Right lobe of liver (tissue), 6 donors: ENCODE data around the gene SNX30. TPM values are rescaled to one million over a fixed set of nuclear protein-coding genes. Genes with fewer than 3 reads are reported as not detected.

Experiments
- ATAC-seq, 4 donors: fragments of 200-7000 bp; cut with Tn5 transposase; one replicate each; pipeline ENCODE4 v1.9.1; 2020; ENCODE audit warnings: mild to moderate bottlenecking in 4 of 4, moderate library complexity in 4 of 4
- DNase-seq, 3 donors: peaks; one replicate each; pipeline ENCODE4 v3.0.0-alpha.2; 2020
- H3K27ac ChIP-seq, 3 donors: fragments of 200-600 bp; one replicate each; pipeline ENCODE4 v1.8.0; 2022
- H3K27me3 ChIP-seq, 2 donors: fragments of 200-600 bp; one replicate each; pipeline ENCODE4 v1.8.0; 2022
- H3K36me3 ChIP-seq, 4 donors: fragments of 200-600 bp; sonication (generic) in 1 of 4; one replicate each; pipeline versions ENCODE4 v1.5.1 to v1.8.0; 2017 to 2022; ENCODE audit warnings: control low read depth in 1 of 4
- H3K4me1 ChIP-seq, 4 donors: fragments of 200-600 bp; sonication (generic) in 1 of 4; one replicate each; pipeline versions ENCODE4 v1.5.1 to v1.8.0; 2017 to 2022; ENCODE audit warnings: control low read depth in 1 of 4
- H3K4me3 ChIP-seq, 3 donors: fragments of 200-600 bp; one replicate each; pipeline ENCODE4 v1.8.0; 2022
- H3K9me3 ChIP-seq, 4 donors: fragments of 200-600 bp; sonication (generic) in 1 of 4; one replicate each; pipeline versions ENCODE4 v1.5.1 to v1.8.0; 2017 to 2022; ENCODE audit warnings: control low read depth in 1 of 4
- POLR2A ChIP-seq: fragments of 450-650 bp; IDR thresholded peaks from one replicate; pipeline ENCODE4 v1.6.1; 2017; ENCODE audit warnings: antibody characterized with exemption, mild to moderate bottlenecking
- WGBS: methylation state at CpG from one replicate; pipeline ENCODE4 v1.1.6; 2018; ENCODE audit warnings: low coverage, low lambda C conversion rate; ENCODE audit not compliant: insufficient coverage; ENCODE audit errors: missing lambda C conversion rate; 5-methylcytosine and 5-hydroxymethylcytosine counted together
- intact Hi-C, 2 donors: fragments of 100-400 bp; cut with DNase I; formaldehyde crosslinking; loops; one replicate each; pipeline versions ENCODE4 v1.11.2 to v1.14.1; 2022
- total RNA-seq, 6 experiments: library from RNA; depleted of rRNA in 2 of 6; stranded (reverse); fragments of >200 nt in 2 of 6; fragmentation: NEBNext Ultra II Directional in 3 of 6; extraction: Animal tissue kit (Norgen Biotek cat#: 25700) in 3 of 6; gene quantifications; one replicate each; pipeline versions ENCODE4 v1.1.0 to v1.2.4, GENCODE V29; 2016 to 2023
- TF ChIP-seq, protein P1 (sequence below), 4 donors: fragments of 200-600 bp in 3 of 4; fragments of 450-650 bp in 1 of 4; IDR thresholded peaks; one replicate each; pipeline versions ENCODE4 v1.5.1 to v1.8.0; 2016 to 2022; ENCODE audit warnings: antibody characterized with exemption in 4 of 4, mild to moderate bottlenecking in 2 of 4
- donor health status: DM: no; HTN: yes; CAD: no.
- donor health status: DM: no; HTN: no; CAD: no.
- donor health status: DM: no; HTN: no; CAD: no.
- donor health status: DM: no; HTN: yes; CAD: no.
- donor health status: DM: no; HTN: yes; CAD: no.

The SNX30 gene
- total RNA-seq, 6 experiments from 2014 or later: 5.2 to 9.0 (median 7.5) TPM

DNA sequence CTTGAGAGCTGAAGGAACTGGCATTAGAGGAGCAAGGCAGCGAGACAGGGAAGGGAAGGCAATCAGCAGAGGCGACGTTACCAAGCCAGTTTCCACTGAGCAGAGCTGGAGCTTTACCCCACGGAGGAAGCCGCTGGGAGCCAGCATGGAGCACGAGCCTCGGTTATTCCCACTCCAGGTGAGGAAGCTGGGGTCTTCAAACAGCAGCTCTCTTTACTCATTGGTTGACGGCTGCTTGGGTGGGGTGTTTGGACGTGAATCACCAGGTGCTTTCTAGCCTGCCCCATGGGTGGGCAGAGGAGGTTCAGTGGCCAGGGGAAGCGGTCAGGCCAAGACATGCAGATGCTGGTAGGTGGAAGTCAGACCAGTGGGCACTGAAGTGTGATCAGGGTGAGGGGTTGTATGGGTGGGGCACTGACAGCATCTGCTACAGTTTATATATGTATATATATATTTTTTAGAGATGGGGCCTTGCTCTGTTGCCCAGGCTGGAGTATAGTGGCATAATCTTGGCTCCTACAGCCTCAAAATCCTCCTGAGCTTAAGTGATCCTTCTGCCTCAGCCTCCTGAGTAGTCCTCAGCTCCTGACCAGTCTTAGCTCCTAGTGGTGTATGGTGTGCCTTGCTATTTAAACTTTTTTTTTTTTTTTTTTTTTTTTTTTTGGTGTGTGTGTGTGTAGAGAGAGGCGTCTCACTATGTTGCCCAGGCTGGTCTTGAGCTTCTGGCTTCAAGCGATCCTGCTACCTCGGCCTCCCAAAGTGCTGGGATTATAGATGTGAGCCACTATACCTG is 12.4 kb downstream of the SNX30 start:
- DNase-seq (no peak), ATAC-seq (no peak)
- H3K27ac ChIP-seq: no peak overlapping the region
- intact Hi-C loops: no loop called here
- H3K4me3 ChIP-seq: no peak overlapping the region
- no peaks in the 10 kb centered on the region for H3K36me3 ChIP-seq
- H3K4me1 ChIP-seq: peaks cover 0 to 6% (median 2%) of the 10 kb centered on the region in 4 donors
- no peaks in the 10 kb centered on the region for H3K9me3 ChIP-seq
- TF ChIP-seq POLR2A: no peak
- TF ChIP-seq, protein P1, sequence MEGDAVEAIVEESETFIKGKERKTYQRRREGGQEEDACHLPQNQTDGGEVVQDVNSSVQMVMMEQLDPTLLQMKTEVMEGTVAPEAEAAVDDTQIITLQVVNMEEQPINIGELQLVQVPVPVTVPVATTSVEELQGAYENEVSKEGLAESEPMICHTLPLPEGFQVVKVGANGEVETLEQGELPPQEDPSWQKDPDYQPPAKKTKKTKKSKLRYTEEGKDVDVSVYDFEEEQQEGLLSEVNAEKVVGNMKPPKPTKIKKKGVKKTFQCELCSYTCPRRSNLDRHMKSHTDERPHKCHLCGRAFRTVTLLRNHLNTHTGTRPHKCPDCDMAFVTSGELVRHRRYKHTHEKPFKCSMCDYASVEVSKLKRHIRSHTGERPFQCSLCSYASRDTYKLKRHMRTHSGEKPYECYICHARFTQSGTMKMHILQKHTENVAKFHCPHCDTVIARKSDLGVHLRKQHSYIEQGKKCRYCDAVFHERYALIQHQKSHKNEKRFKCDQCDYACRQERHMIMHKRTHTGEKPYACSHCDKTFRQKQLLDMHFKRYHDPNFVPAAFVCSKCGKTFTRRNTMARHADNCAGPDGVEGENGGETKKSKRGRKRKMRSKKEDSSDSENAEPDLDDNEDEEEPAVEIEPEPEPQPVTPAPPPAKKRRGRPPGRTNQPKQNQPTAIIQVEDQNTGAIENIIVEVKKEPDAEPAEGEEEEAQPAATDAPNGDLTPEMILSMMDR (IDR thresholded peaks at IDR 0.05): no peak
- 98% methylated on average over 9 of the region's 13 CpGs for WGBS
- H3K27me3 ChIP-seq: no peaks in the 10 kb centered on the region

DNA sequence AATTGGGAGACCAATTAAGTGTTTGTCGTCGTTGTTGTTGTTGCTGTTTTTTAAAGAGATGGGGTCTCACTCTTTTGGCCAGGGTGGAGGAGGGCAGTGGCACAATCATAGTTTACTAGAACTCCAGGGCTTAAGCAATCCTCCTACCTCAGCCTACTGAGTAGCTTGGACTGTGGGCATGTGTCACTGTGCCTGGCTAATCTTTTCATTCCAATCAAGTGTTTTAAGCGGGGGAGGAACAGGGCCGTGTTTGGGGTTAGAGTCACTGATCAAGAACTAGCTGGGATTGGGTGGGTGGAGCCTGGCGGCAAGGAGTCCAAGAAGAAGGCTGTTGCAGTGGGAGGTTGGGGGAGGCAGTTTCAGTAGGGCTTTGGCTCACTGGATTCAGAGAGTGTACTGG is 13.8 kb downstream of the SNX30 start:
- intact Hi-C loops: no loop called here
- DNase-seq: no peak
- no peaks in the 10 kb centered on the region for H3K36me3 ChIP-seq
- TF ChIP-seq, protein P1 (IDR thresholded peaks at IDR 0.05): no peak
- no peak for TF ChIP-seq POLR2A
- no peak overlapping the region for H3K4me3 ChIP-seq
- H3K4me1 ChIP-seq: peaks cover 0 to 6% (median 2%) of the 10 kb centered on the region in 4 donors
- H3K9me3 ChIP-seq: no peaks in the 10 kb centered on the region
- peak; percentile 24 to 81 (median 54) for ATAC-seq
- WGBS: 66% methylated on average over 5 of the region's 5 CpGs
- H3K27ac ChIP-seq: no peak overlapping the region
- no peaks in the 10 kb centered on the region for H3K27me3 ChIP-seq

DNA sequence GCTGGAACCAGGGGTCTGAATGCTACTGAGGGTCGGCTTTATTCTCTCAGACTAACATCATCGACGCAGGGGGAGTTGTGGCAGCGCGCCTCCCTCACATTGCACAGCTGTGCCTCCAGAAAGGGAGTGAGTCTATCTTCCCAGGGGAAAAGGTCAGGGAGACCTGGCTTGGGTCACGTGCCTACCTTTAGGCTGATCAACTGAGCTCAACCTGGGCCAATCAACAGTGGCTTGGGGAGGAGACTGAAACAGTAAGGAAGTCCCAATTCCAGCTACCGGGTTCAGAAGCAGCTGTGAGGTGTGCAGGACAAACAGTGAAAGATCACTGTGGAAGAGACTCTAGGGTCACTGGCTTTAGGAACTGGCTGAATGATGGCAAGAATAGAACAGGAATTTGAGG is 14.3 kb downstream of the SNX30 start:
- peak in 2 of 3 donors; percentile 47 to 63 for DNase-seq
- 29% methylated on average over 4 of the region's 7 CpGs for WGBS
- H3K4me3 ChIP-seq: no peak overlapping the region
- peak; percentile 76 to 93 (median 82) for ATAC-seq
- TF ChIP-seq, protein P1 (IDR thresholded peaks at IDR 0.05): no peak
- no peak for TF ChIP-seq POLR2A
- H3K36me3 ChIP-seq: no peaks in the 10 kb centered on the region
- peaks cover 0 to 6% (median 2%) of the 10 kb centered on the region in 4 donors for H3K4me1 ChIP-seq
- H3K9me3 ChIP-seq: no peaks in the 10 kb centered on the region
- H3K27me3 ChIP-seq: no peaks in the 10 kb centered on the region
- H3K27ac ChIP-seq: no peak overlapping the region
- intact Hi-C loops: no loop called here

GRCh38 chr9:112765281-112765680 is 14.7 kb downstream of the SNX30 start:
- ATAC-seq (no peak), DNase-seq (no peak)
- Histone ChIP-seq H3K27me3 (no peaks in the 10 kb centered on the region), H3K9me3 (no peaks in the 10 kb centered on the region), H3K4me1 (peaks cover 0 to 6% (median 2%) of the 10 kb centered on the region in 4 donors), H3K4me3 (no peak overlapping the region), H3K27ac (no peak overlapping the region), H3K36me3 (no peaks in the 10 kb centered on the region)
- TF ChIP-seq, protein P1 (IDR thresholded peaks at IDR 0.05): no peak
- TF ChIP-seq POLR2A: no peak
- WGBS: 83% methylated on average over 1 of the region's 1 CpG
- intact Hi-C loops: no loop called here
